GM18519 (cell line): ENCODE results near the gene PDIK1L.

ENCODE experiments used
- ATAC-seq: cut with Tn5 transposase; IDR thresholded peaks from one replicate; pipeline ENCODE4 v1.9.1; 2021; ENCODE audit warnings: mild to moderate bottlenecking, moderate library complexity; ENCODE audit not compliant: unreplicated experiment, low FRiP score

PDIK1L gene

GRCh38 chr1:26121854-26122773 lies 10.5 kb downstream of the PDIK1L start:
- no peak for ATAC-seq

- no peak for ATAC-seq
Observed at GRCh38 chr1:26122988-26123973, 11.7 kb downstream of the PDIK1L start.

DNA sequence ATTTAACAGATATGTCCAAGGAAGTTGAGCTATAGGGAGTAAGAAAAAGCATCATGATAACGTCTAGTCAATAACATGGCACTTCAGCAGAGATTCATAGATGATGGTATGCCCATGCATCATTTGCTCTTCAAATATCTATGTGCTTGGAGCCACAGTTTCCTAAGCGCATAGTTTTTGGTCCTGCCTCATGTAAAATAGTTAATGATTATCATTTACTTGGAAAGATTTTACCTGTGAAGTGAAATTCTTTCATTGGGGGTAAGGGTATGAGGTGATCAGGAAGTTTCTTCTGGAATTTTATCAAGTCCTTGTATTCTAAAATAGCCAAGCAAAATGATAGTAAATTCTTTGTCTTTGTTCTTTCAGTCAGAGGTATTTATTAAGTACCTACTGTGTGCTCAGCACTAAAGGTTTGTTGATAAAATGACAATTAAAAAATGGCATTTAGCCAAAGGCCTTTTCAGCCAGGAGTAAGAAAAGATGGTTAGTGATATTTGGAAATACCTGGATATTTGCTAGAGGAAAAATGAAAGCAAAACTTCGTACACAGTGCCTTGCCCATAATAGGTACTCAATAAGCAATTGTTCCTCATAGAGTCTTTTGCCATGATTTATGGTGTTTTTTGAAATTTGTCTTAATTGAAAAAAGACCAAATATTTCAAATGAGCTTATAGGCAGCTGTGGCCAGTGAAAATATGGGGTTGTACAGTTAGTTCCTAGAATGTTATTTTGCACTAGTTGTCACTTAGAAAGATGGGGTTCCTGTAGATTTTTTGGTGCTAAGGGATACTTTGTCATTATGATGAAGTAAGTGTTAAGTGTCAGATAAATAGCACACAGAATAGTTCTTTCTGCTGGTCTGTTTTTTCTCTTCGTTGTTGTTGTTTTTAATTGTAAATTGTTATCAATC lies 13.1 kb downstream of the PDIK1L start:
- ATAC-seq: no peak

- no peak for ATAC-seq
Observed at GRCh38 chr1:26125382-26125781, 13.8 kb downstream of the PDIK1L start.

GRCh38 chr1:26125946-26126320 lies 14.3 kb downstream of the PDIK1L start:
- ATAC-seq: no peak

- ATAC-seq: no peak
Observed at GRCh38 chr1:26126321-26127084, 14.9 kb downstream of the PDIK1L start.

GRCh38 chr1:26127235-26128163 lies 15.9 kb downstream of the PDIK1L start:
- ATAC-seq: no peak

GRCh38 chr1:26129778-26130177 lies 18.2 kb downstream of the PDIK1L start:
- ATAC-seq: no peak

DNA sequence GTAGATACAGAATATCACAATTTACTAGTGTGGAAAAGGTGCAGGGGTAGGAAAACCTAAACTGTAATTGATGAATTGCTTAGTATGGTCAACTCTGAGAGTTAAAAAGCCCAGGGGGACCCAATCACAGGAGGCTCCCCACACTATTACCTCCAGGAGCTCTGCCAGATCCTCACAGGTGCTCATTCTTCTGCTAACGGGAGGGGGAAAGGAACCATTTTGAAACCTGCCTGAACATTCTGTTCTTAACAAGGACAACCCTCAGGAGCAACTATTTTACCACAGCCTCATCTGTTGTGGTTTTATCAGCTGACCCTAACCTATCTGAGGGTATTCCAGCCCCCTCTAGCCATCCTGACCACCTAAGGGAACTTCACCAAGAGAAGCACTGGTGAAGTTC lies 19.1 kb downstream of the PDIK1L start:
- no peak for ATAC-seq

DNA sequence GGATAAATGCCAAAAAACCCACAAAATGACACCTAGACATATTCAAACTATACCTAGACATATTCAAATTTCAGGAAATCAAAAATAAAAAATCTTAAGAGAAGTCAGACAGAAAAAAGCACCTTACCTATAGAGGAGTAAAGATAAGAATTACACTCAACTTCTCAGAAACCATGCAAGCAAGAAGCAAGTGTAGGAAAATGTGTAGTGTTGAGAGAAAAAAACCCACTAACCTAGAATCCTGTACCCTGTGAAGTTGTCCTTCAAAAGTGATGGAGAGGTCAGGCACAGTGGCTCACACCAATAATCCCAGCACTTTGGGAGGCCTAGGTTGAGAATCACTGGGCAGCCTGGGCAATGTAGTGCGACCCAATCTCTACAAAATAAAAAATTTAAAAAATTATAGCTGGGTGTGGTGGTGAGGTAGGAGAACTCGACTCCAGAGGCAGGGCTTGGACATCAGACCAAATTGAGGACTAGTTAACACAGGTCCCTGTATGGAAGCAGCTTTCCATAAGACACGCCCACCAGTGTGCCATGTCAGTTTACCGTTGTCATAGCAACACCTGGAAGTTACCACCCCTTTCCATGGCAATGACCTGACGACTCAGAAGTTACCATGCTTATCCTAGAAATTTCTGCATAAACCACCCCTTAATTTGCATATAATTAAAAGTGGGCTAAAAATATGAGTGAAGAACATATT lies 20.7 kb downstream of the PDIK1L start:
- ATAC-seq: no peak

GRCh38 chr1:26132834-26133167 lies 21.2 kb downstream of the PDIK1L start:
- ATAC-seq: no peak

- ATAC-seq: no peak
Observed at GRCh38 chr1:26134466-26134865, 22.8 kb downstream of the PDIK1L start.

GRCh38 chr1:26138974-26139558 lies 27.4 kb downstream of the PDIK1L start:
- ATAC-seq: no peak

DNA sequence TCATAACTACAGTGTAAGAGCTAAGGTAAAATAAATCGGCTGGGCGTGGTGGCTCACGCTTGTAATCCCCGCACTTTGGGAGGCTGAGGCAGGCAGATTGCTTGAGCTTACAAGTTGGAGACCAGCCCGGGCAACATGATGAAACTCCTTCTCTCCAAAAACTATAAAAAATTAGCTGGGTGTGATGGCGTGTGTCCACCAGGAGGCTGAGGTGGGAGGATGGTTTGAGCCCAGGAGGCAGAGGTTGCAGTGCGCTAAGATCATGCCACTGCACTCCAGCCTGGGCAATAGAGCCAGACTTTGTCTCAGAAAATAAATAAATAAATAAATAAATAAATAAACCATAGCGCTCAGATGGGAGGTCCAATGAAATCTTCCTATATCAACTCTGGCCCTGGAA lies 30.5 kb downstream of the PDIK1L start:
- ATAC-seq: no peak

DNA sequence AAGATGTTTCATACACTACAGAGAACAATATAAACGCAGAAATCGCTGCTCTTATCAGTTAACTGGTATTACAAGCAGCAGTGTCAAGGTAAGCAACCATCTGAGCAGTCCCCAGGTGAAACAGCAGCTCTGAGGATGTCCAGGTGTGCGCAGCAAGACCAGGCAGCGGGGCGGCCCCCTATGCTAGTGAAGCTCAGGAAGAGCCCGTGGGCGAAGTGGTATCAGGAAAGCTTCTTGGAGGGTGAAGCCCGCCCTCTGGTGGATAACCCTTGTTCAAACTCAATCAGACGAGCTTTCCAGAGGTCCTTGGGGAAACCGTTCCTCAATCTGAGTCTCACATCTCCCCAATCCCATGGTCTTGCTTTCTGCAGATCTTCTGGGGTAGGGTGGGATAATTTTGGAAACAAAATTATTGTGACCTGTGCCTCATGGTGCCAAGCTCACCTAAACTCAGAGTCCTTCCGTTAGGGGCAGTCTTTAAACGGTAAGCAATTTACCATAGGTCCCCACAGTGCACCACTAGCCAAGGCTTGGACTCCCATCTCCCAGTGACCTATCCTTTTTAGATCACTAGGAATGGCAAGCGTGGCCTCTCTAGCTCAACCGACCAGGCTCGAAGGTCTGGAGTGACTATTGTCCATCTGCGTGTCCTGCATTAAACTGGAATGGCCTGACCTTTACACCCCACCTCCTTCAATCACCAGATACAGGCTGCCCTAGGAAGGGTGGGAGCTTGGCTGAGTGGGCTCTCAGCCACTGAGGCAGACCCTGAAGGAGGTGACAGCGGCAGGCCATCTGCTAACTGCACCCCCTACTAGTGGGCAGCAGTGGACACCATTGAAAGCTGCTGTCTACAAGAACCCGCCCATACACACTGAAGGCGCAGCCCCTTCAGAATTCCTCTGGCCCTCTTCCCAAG lies 33.7 kb downstream of the PDIK1L start:
- no peak for ATAC-seq

DNA sequence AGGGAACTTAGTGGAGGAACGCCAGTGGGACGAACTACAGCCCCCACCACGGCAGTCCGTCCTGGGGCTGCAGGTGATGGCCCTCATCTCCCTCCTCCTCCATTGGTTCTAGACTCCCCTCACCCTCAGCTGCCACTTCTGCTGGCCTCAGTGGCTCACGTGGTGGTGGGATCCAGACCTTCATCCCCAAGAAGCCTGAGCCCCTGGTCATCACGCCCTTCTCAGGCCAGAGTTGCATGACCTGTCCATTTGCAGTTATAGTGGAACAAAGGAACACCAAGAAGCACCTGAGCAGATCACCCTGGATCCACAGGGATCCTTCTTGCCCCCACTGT lies 34.3 kb downstream of the PDIK1L start:
- no peak for ATAC-seq

- ATAC-seq: no peak
Observed at GRCh38 chr1:26148887-26149286, 37.3 kb downstream of the PDIK1L start.
